Karpas-422 (cell line): ENCODE measurements around the gene NCKAP5. TPM values are rescaled to one million over a fixed set of nuclear protein-coding genes. Genes with fewer than 3 reads are reported as not detected.

Source experiments
- DNase-seq: peaks from one replicate; pipeline ENCODE4 v3.0.0-alpha.2; 2015
- H2AFZ ChIP-seq: fragments of 200-600 bp; sonication (generic); 2 replicates; pipeline ENCODE4 v1.6.1; 2014; ENCODE audit warnings: antibody characterized with exemption, low read length, mixed read lengths
- H3K27ac ChIP-seq: fragments of 200-600 bp; sonication (generic); 2 replicates; pipeline ENCODE4 v1.5.1; 2014; ENCODE audit warnings: mild to moderate bottlenecking, low read length, moderate library complexity
- H3K27me3 ChIP-seq: fragments of 200-600 bp; sonication (generic); 2 replicates; pipeline ENCODE4 v1.6.1; 2014; ENCODE audit warnings: low read length, mixed read lengths
- H3K36me3 ChIP-seq: fragments of 200-600 bp; sonication (generic); 2 replicates; pipeline ENCODE4 v1.6.1; 2014; ENCODE audit warnings: low read length, mixed read lengths; ENCODE audit not compliant: insufficient read depth
- H3K4me1 ChIP-seq: fragments of 200-600 bp; sonication (generic); 2 replicates; pipeline ENCODE4 v1.6.1; 2014; ENCODE audit warnings: mild to moderate bottlenecking, low read length, mixed read lengths
- H3K4me2 ChIP-seq: fragments of 200-600 bp; sonication (generic); 2 replicates; pipeline ENCODE4 v1.6.1; 2014; ENCODE audit warnings: low read length, low read depth, mild to moderate bottlenecking; ENCODE audit not compliant: poor library complexity, severe bottlenecking
- H3K4me3 ChIP-seq: fragments of 200-600 bp; sonication (generic); 2 replicates; pipeline ENCODE4 v1.5.1; 2014; ENCODE audit warnings: mild to moderate bottlenecking, antibody characterized with exemption, low read length, mixed read lengths
- H3K79me2 ChIP-seq: fragments of 200-600 bp; sonication (generic); 2 replicates; pipeline ENCODE4 v1.6.1; 2014; ENCODE audit warnings: mild to moderate bottlenecking, low read length, mixed read lengths
- H3K9ac ChIP-seq: fragments of 200-600 bp; sonication (generic); 2 replicates; pipeline ENCODE4 v1.6.0; 2014; ENCODE audit warnings: low read length
- H3K9me2 ChIP-seq: fragments of 200-600 bp; sonication (generic), shearing (Covaris generic); replicated peaks from 2 replicates; pipeline ENCODE4 v1.6.0; 2014; ENCODE audit warnings: mild to moderate bottlenecking, low read length, moderate library complexity; ENCODE audit not compliant: insufficient read depth
- H3K9me3 ChIP-seq: fragments of 300-700, 200-600 bp; sonication (generic); 2 replicates; pipeline ENCODE4 v1.6.1; 2014; ENCODE audit warnings: low read length, mixed read lengths
- H4K20me1 ChIP-seq: fragments of 200-600 bp; sonication (generic); 2 replicates; pipeline ENCODE4 v1.6.1; 2014; ENCODE audit warnings: mild to moderate bottlenecking, antibody characterized with exemption, low read length, low read depth; ENCODE audit not compliant: insufficient read depth
- total RNA-seq: library from RNA; depleted of rRNA; stranded (reverse); fragments of >200 nt; shearing (Covaris generic); gene quantifications from 2 replicates; pipeline ENCODE4 v1.2.3, GENCODE V29; 2014; ENCODE audit warnings: low replicate concordance

NCKAP5 gene
- total RNA-seq, 1 experiment from 2014 or later, result not detected

DNA sequence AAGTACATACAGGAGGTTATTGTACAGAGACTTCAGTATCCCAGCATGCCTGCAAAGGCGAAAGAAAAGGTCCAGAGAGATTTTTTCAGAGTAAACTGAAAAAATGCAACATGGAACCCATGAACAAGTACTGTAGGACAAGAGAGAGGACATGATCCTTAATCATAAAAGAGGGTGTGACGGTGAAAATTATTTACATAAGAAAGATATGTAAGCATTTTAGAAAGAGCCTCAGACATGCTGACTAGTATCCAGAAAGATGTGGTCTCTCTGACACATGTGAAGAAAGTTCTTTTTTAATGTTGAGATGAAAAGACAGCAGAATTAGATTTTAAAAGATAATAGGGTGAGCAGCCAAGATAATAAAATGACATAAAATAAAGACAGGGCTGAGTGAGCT is 262.0 kb downstream of the NCKAP5 start:
- no peak for DNase-seq
- H3K4me3 ChIP-seq, result no peak overlapping the region
- no peaks in the 10 kb centered on the region for H4K20me1 ChIP-seq
- no peak overlapping the region for H3K9ac ChIP-seq
- no peaks in the 10 kb centered on the region for H3K27me3 ChIP-seq
- no peaks in the 10 kb centered on the region for H3K9me2 ChIP-seq
- no peak overlapping the region for H3K27ac ChIP-seq
- H3K36me3 ChIP-seq, result no peaks in the 10 kb centered on the region
- H2AFZ ChIP-seq, result no peak overlapping the region
- H3K9me3 ChIP-seq, result no peaks in the 10 kb centered on the region
- peaks cover 9% of the 10 kb centered on the region for H3K4me1 ChIP-seq
- H3K79me2 ChIP-seq, result no peaks in the 10 kb centered on the region
- H3K4me2 ChIP-seq, result no peak overlapping the region

GRCh38 chr2:133304344-133304743 is 263.9 kb downstream of the NCKAP5 start:
- Histone ChIP-seq H3K4me3 (no peak overlapping the region), H3K9me3 (no peaks in the 10 kb centered on the region)

DNA sequence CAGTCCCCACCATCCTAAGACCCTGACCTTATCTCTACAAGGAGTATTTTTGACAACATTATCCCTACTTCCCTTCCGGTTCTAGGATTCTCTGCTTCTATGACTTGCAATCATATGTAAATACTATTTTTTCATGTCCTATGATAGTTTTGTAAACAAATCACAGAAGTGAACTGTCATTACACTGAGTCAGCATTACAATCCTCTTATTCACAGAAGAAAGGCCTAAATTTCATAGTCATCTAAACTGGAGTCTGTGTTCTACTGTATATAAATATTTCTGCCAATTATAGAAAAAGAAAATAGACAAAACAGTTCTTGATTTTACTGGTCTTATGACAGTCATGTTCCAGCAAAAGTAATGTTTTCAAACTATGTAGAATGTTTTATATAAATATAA is 265.1 kb downstream of the NCKAP5 start:
- H2AFZ ChIP-seq, result no peak overlapping the region
- no peak overlapping the region for H3K4me3 ChIP-seq
- H3K4me1 ChIP-seq, result no peaks in the 10 kb centered on the region
- H3K9ac ChIP-seq, result no peak overlapping the region
- no peaks in the 10 kb centered on the region for H4K20me1 ChIP-seq
- H3K79me2 ChIP-seq, result no peaks in the 10 kb centered on the region
- H3K9me3 ChIP-seq, result no peaks in the 10 kb centered on the region
- H3K27ac ChIP-seq, result no peak overlapping the region
- H3K4me2 ChIP-seq, result no peak overlapping the region
- no peak for DNase-seq
- no peaks in the 10 kb centered on the region for H3K9me2 ChIP-seq
- no peaks in the 10 kb centered on the region for H3K27me3 ChIP-seq
- no peaks in the 10 kb centered on the region for H3K36me3 ChIP-seq

More at GRCh38 chr2:133304344-133304743, 263.9 kb downstream of the NCKAP5 start:
- no peak overlapping the region for H2AFZ ChIP-seq
- H3K27ac ChIP-seq, result no peak overlapping the region
- no peak for DNase-seq
- H3K4me2 ChIP-seq, result no peak overlapping the region
- no peaks in the 10 kb centered on the region for H3K79me2 ChIP-seq
- no peak overlapping the region for H3K9ac ChIP-seq
- H3K27me3 ChIP-seq, result no peaks in the 10 kb centered on the region
- peaks cover 3% of the 10 kb centered on the region for H3K4me1 ChIP-seq
- no peaks in the 10 kb centered on the region for H4K20me1 ChIP-seq
- H3K9me2 ChIP-seq, result no peaks in the 10 kb centered on the region
- no peaks in the 10 kb centered on the region for H3K36me3 ChIP-seq

GRCh38 chr2:133296401-133296800 is 271.9 kb downstream of the NCKAP5 start:
- no peak overlapping the region for H2AFZ ChIP-seq
- no peak overlapping the region for H3K9ac ChIP-seq
- no peak overlapping the region for H3K27ac ChIP-seq
- H3K9me2 ChIP-seq, result no peaks in the 10 kb centered on the region
- H3K79me2 ChIP-seq, result no peaks in the 10 kb centered on the region
- H3K4me3 ChIP-seq, result no peak overlapping the region
- H3K27me3 ChIP-seq, result no peaks in the 10 kb centered on the region
- no peaks in the 10 kb centered on the region for H3K9me3 ChIP-seq
- H3K36me3 ChIP-seq, result no peaks in the 10 kb centered on the region
- DNase-seq, result no peak
- H3K4me2 ChIP-seq, result no peak overlapping the region
- no peaks in the 10 kb centered on the region for H3K4me1 ChIP-seq
- H4K20me1 ChIP-seq, result no peaks in the 10 kb centered on the region

- Histone ChIP-seq H3K4me2 (no peak overlapping the region), H3K9me2 (no peaks in the 10 kb centered on the region), H3K27ac (no peak overlapping the region), H2AFZ (no peak overlapping the region), H3K9ac (no peak overlapping the region), H3K4me3 (no peak overlapping the region), H4K20me1 (no peaks in the 10 kb centered on the region), H3K79me2 (no peaks in the 10 kb centered on the region), H3K4me1 (no peaks in the 10 kb centered on the region), H3K27me3 (no peaks in the 10 kb centered on the region), H3K36me3 (no peaks in the 10 kb centered on the region), H3K9me3 (no peaks in the 10 kb centered on the region)
- DNase-seq, result no peak
Observed at GRCh38 chr2:133293544-133294353, 274.5 kb downstream of the NCKAP5 start.

DNA sequence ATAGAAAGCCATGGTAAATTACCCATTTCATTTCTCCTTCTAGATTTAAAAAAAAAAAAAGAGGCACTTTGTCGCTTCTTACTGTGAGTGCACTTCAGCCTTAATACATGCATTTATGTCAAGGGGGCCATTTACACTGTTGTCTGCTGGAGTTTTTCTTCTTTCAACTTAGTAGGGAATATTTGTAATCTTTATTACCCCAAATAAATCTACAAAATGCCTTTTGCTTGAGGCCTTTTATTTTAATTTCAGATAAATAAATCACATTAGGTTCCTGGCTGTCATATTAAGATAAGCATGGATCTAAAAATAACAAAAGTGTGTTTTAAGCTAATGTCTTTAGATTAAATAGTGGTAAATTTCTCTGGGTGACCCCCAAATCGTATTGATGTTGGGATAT is 276.0 kb downstream of the NCKAP5 start:
- H3K27me3 ChIP-seq, result no peaks in the 10 kb centered on the region
- no peaks in the 10 kb centered on the region for H4K20me1 ChIP-seq
- H3K4me2 ChIP-seq, result no peak overlapping the region
- H2AFZ ChIP-seq, result no peak overlapping the region
- no peak overlapping the region for H3K4me3 ChIP-seq
- no peaks in the 10 kb centered on the region for H3K79me2 ChIP-seq
- no peaks in the 10 kb centered on the region for H3K9me2 ChIP-seq
- no peak overlapping the region for H3K9ac ChIP-seq
- no peaks in the 10 kb centered on the region for H3K36me3 ChIP-seq
- no peak overlapping the region for H3K27ac ChIP-seq
- H3K9me3 ChIP-seq, result no peaks in the 10 kb centered on the region
- H3K4me1 ChIP-seq, result no peaks in the 10 kb centered on the region
- no peak for DNase-seq

- Histone ChIP-seq H4K20me1 (no peaks in the 10 kb centered on the region), H3K9me2 (no peaks in the 10 kb centered on the region), H3K27me3 (no peaks in the 10 kb centered on the region), H3K27ac (no peak overlapping the region), H3K36me3 (no peaks in the 10 kb centered on the region), H3K9ac (no peak overlapping the region), H3K4me3 (no peak overlapping the region), H3K9me3 (no peaks in the 10 kb centered on the region), H3K79me2 (no peaks in the 10 kb centered on the region), H3K4me1 (no peaks in the 10 kb centered on the region), H2AFZ (no peak overlapping the region), H3K4me2 (no peak overlapping the region)
- DNase-seq, result no peak
Observed at GRCh38 chr2:133287709-133288108, 280.6 kb downstream of the NCKAP5 start.

GRCh38 chr2:133286326-133286922 is 281.8 kb downstream of the NCKAP5 start:
- no peaks in the 10 kb centered on the region for H3K79me2 ChIP-seq
- no peaks in the 10 kb centered on the region for H3K27me3 ChIP-seq
- H3K27ac ChIP-seq, result no peak overlapping the region
- no peaks in the 10 kb centered on the region for H3K4me1 ChIP-seq
- DNase-seq, result no peak
- H2AFZ ChIP-seq, result no peak overlapping the region
- no peak overlapping the region for H3K4me2 ChIP-seq
- no peaks in the 10 kb centered on the region for H3K36me3 ChIP-seq
- no peak overlapping the region for H3K4me3 ChIP-seq
- H3K9me2 ChIP-seq, result no peaks in the 10 kb centered on the region
- H4K20me1 ChIP-seq, result no peaks in the 10 kb centered on the region
- H3K9ac ChIP-seq, result no peak overlapping the region
- H3K9me3 ChIP-seq, result no peaks in the 10 kb centered on the region
